HL-60 (cell line): ENCODE results near the gene FLOT1.

Experiments used
- CTCF ChIP-seq: IDR thresholded peaks from one replicate; pipeline ENCODE4 v1.5.1; 2011; ENCODE audit warnings: low read length, control low read depth, inconsistent platforms; ENCODE audit not compliant: insufficient read depth
- GABPA ChIP-seq: IDR thresholded peaks from 2 replicates; pipeline ENCODE4 v1.6.1; 2012; ENCODE audit warnings: low read depth

GRCh38 chr6:30743099-30744053 is 889 bp upstream of the FLOT1 start:
- TF ChIP-seq CTCF (no peak), GABPA (no peak)
